HG03571 (cell line): ENCODE data around the gene WDR82.

Experiments
- ATAC-seq: cut with Tn5 transposase; IDR thresholded peaks from one replicate; pipeline ENCODE4 v1.9.1; 2021; ENCODE audit not compliant: unreplicated experiment

WDR82 gene

GRCh38 chr3:52210550-52211046, 67.9 kb downstream of the WDR82 start:
- ATAC-seq: no peak

- ATAC-seq: no peak
Measured at GRCh38 chr3:52210037-52210436, 68.4 kb downstream of the WDR82 start.

DNA sequence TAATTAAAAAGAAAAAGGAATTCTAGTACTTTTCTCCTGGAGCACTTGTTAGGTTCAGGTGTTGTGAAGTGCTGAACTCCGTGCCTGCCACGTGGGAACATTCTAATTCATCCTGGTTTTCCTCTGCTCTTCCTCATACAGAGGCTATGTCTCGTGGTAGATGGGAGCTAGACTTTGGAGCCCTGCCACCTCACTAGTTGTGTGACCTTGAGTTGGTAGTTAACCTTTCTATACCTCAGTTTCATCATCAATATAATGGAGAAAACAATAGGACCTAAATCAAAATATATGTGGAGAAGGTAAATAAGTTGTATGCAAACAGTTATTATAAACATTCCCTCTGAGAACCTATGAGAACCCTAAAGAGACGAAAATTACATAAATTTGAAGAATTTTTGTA, 69.9 kb downstream of the WDR82 start:
- no peak for ATAC-seq

DNA sequence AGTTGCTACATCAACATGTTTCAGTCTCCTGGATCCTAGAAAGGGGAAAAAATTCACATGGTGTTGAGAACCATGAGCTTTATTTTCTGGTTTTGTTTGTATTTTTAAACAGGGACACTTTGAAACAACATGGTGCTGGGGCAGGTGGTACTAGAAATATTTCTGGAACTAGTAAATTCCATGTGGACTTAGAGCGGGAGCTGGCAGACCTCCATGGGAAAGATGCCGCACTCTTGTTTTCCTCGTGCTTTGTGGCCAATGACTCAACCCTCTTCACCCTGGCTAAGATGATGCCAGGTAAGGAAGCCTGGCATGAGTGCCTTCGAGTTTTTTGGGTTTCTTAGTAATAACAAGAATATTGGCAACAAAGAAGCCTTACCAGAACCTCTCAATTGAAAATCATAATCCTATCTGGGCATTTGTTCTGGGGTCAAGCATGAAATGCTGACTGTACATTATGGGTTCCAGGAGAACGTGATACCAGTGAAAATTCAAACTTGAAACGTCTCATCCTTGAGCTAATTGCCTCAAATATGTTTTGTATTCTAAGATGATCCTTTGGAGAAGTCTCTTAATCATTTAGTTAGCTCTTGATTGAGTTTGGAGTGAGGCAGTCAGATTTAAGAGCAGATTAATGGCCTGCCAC, 72.6 kb downstream of the WDR82 start:
- no peak for ATAC-seq
